H54 (cell line): Measurements from ENCODE around the gene PRDM2.

Experiments
- DNase-seq: peaks from one replicate; pipeline ENCODE4 v3.0.0; 2011; ENCODE audit warnings: low spot score, mixed read lengths; ENCODE audit not compliant: insufficient read length
- FAIRE-seq: peaks from 3 replicates; lab custom pipeline; 2011; peaks lifted over from hg19 to GRCh38; lab: Jason Lieb, UNC
- POLR2A ChIP-seq: IDR thresholded peaks from 2 replicates; pipeline ENCODE4 v1.6.1; 2011; ENCODE audit warnings: low read depth, mild to moderate bottlenecking, low read length

PRDM2 gene

DNA sequence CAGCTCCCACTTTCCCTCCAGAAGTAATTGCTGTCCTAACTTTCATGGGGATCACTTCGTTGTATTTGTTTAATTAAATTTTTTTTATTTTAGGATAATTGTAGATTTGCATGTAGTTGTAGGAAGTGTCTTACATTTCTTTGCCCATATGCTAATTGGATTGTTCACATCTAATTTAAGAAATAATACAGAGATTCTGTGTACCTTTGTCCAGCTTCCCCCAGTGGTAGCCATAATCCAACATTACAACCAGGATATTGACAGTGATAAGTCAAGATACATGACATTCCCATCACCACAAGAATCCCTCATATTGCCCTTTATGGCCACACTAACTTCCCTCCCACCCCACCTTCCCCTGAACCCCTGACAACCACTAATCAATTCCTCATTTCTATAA is 136.6 kb downstream of the PRDM2 start:
- DNase-seq (no peak), FAIRE-seq (no peak)
- TF ChIP-seq POLR2A: no peak

DNA sequence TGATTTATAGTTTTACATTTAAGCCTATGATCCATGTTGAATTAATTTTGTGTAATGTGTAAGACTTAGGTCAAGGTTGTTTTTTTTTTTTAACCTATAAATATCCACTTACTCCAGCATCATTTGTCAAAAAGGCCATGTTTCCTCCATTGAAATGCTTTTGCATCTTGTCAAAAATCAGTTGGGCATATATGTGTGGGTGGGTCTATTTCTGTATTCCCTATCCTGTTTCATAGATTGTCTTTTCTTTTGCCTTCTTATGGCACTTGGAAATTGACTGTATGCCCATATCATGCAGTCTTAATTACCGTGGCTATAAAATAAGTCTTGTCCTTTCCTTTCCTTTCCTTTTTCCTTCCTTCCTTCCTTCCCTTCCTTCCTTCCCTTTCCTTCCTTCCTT is 138.2 kb downstream of the PRDM2 start:
- no peak for FAIRE-seq
- DNase-seq: no peak
- no peak for TF ChIP-seq POLR2A

DNA sequence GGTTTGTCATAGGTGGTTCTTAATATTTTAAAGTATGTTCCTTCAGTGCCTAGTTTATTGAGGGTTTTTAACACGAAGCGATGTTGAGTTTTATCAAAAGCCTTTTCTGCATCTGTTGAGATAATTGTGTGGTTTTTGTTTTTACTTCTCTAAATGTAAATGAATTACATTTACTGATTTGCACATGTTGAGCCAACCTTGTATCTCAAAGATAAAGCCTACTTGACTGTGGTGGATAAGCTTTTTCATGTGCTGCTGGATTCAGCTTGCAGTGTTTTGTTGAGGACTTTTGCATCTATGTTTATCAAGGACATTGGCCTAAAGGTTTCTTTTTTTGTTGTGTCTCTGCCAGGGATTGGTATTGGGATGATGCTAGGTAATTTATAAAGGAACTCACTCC is 142.5 kb downstream of the PRDM2 start:
- no peak for TF ChIP-seq POLR2A
- FAIRE-seq: no peak
- no peak for DNase-seq

DNA sequence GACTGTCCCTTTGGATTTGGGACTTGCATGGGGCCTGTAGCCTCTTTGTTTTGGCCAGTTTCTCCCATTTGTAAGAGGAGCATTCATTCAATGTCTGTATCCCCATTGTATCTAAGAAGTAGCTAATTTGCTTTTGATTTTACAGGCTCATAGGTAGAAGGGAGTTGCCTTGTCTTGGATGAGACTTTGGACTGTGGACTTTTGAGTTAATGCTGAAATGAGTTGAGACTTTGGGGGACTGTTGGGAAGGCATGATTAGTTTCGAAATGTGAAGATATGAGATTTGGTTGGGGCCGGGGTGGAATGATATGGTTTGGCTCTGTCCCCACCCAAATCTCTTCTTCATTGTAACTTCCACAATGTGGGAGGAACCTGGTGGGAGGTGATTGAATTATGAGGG is 151.7 kb downstream of the PRDM2 start:
- DNase-seq (no peak), FAIRE-seq (no peak)
- no peak for TF ChIP-seq POLR2A

DNA sequence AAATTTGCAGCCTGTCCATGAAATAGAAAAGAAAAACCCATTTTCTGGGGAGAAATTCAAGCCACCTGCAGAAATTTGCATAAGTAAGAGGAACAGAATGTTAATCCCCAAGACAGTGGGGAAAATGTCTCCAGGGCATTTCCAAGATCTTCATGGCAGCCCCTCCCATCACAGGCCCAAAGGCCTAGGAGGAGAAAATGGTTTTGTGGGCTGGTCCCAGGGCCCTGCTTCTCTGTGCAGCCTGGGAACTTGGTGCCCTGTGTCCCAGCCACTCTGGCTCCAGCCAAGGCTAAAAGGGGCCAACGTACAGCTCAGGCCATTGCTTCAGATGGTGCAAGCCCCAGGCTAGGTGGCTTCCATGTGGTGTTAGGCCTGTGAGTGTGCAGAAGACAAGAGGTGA is 155.6 kb downstream of the PRDM2 start:
- FAIRE-seq (no peak), DNase-seq (no peak)
- TF ChIP-seq POLR2A: no peak

DNA sequence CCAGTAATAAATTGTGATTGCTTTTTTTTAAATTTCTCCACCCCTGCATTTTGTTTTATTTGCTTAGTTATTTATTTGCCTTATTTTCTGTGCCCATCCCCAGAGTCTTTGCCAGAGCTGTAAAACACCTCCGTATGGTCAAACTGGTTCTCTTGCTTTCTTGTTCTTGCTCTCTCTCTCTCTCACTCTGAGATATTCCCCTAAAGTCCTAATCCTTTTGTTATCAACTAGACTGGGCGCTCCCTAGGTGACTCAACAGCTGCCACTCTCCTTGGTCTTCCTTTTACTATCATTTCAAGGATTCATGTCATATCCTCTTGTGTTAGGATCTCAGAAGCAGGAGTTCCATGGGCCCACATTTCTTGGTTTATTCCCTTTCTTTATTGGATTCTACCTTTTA is 160.0 kb downstream of the PRDM2 start:
- no peak for TF ChIP-seq POLR2A
- no peak for FAIRE-seq
- DNase-seq: no peak

DNA sequence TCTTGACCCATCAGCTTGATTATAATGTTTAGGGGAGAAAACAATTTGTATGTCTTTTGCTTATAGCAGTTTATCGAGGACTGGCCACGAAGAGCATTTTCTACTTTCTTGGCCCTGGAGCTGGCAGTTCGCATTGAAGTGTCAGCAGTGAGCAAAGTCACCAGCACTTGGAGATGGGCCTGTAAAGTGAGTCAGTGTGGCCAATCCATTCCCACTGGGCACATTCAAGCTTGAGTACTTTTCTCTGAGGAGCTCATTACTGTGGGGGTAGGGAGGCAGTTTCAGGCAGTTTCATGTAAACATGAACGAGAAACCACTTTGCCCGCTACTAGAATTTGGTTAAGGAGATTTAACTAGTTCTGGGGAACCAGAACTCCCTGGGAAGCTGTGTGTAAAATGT is 164.8 kb downstream of the PRDM2 start:
- TF ChIP-seq POLR2A: no peak
- FAIRE-seq: no peak
- DNase-seq: no peak

DNA sequence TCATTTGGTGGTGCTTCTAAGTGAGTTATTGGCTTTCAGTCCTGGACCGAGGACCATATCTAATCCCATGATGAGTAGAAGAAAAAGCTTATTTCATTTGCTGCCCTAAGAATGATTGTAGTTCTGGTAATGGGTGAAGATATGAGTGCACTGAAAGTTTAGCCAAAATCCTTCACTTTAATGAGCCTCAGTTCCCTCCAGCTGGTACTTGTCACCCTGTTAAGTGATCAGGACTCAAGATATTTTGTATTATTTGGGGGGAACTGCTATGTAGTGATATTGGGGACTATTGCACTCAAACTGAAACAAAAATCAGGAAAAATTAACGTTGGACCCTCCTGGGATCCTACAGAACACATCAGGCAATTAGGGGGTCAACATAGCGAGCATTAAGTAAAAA is 165.9 kb downstream of the PRDM2 start:
- no peak for FAIRE-seq
- DNase-seq: no peak
- no peak for TF ChIP-seq POLR2A

DNA sequence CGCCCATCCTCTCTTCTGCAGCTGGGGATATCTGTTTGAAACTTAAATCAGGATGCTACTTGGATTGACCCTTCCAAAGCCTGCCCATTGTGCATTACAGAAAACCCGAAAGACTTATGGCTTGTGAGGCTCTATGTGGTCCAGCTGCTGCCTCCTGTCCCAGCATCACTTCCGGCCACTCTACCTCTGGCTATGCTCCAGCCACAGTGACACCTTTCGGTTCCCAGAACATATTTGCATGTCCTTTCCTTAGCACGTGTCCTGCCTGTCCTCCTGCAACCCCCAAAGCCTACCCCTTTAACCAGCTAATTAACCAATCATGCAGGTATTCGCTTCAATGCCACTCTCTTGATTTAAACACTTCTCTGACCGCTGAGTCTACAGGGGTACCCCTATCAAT is 167.6 kb downstream of the PRDM2 start:
- TF ChIP-seq POLR2A: no peak
- DNase-seq (no peak), FAIRE-seq (no peak)

DNA sequence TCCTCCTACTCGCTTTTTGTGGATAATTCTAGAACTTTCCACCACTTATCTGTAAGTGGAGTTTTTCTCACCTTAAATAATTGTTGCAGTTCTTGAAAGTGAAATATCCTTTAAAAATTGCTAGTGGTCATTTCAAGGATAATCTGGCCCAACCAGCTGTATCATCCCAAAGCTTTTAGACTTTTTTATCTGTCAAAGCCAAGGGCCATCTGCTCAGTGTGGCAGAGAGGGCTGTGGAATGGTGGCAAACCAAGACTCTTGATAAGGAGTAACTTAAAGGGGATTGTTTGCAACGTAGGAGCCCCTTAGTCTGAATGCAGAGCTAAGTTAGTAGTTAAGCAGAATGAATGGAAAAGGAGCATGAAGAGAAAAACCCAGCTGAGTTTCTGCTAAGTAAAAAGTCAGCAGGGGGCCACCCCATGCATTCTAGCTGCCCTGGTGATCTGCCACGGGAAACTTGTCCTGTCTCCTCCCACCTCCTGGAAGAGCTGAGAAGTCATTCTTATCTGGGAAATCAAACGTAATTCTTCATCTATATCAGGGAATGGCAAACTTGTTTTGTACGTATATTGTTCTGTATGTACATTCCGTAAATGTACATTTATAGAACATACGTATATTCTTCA is 169.3 kb downstream of the PRDM2 start:
- DNase-seq (no peak), FAIRE-seq (no peak)
- no peak for TF ChIP-seq POLR2A

DNA sequence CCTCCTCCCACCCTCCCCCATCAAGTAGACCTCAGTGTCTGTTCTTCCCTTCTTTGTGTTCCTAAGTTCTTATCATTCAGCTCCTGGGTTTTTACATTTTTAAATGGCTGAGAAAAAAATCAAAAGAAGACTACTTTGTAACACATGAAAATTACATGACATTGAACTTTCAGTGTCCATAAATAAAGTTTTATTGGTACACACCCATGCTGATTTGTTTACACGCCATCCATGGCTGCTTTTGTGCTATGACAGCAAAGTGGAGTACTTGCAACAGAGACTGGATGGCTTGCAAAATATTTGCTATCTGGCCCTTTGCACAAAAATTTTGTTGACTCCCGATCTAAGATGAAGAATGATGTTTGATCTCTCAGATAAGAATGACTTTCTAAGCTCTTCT is 171.4 kb downstream of the PRDM2 start:
- DNase-seq (no peak), FAIRE-seq (no peak)
- TF ChIP-seq POLR2A: no peak

DNA sequence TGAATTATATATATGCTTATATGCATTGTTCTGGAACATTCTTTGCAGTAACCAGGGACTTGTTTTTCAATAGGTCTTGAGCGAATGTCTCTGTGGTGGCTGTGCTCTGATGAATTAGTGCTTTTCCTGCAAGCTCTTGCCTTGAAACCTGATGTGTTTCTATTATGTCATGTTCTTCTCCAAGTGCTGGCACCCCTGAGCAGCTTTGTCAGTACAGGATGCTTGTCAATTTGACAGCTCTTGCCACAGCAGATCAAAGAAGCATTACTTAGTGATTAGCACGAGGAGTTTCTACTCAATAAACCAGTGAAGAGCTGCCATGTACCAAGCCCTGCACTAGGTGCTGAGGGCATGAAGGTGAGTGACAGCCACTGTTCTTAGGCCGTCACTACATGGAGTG is 171.9 kb downstream of the PRDM2 start:
- TF ChIP-seq POLR2A: no peak
- FAIRE-seq (no peak), DNase-seq (no peak)

DNA sequence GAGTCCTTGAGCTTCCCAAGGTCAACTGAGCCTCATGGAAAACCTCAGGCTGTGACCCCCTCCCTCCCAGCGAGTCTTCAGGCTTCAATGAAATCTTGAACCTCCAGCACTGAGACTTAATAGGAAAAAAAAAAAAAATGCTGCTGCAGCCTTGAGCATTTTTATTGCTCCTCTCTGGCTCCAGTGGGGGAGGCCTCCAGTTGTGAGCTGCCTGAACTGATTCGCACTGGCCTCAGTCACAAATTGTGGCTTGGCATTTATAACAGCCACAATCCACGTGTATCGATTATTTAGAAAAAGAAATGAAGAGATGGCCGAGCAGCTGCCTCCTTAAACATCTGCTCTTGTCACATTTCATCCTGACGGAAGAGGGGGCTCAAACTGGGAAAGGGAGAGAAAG is 173.0 kb downstream of the PRDM2 start:
- TF ChIP-seq POLR2A: no peak
- DNase-seq: no peak
- FAIRE-seq: no peak
